A549 (cell line): ENCODE measurements around the gene HLA-A.

Experiments used
- CHD2 ChIP-seq: fragments of 150-350 bp; IDR thresholded peaks from 2 replicates; pipeline ENCODE4 v1.6.1; 2014; ENCODE audit warnings: low read length; ENCODE audit not compliant: partially characterized antibody
- HOXB5 ChIP-seq: fragments of 250-450 bp; sonication (Bioruptor Pico); IDR thresholded peaks from 2 replicates; pipeline ENCODE4 v1.5.0; 2020; ENCODE audit warnings: mild to moderate bottlenecking, moderate library complexity
- MYC ChIP-seq: IDR thresholded peaks from 2 replicates; pipeline ENCODE4 v1.6.1; 2012; ENCODE audit warnings: mild to moderate bottlenecking, inconsistent platforms, low read length, improper control_type of control experiment, borderline replicate concordance
- TF ChIP-seq, protein P1 (sequence below): fragments of >200 bp; sonication (Bioruptor Twin); formaldehyde crosslinking; IDR thresholded peaks from 3 replicates; pipeline ENCODE4 v1.5.1; 2016
- TF ChIP-seq, protein P2 (sequence below): fragments of 200-600 bp; sonication (generic); IDR thresholded peaks from 2 replicates; pipeline ENCODE4 v1.6.1; 2016; ENCODE audit warnings: antibody characterized with exemption, mild to moderate bottlenecking, moderate library complexity
- TF ChIP-seq, protein P3 (sequence below): fragments of 450-650 bp; IDR thresholded peaks from 2 replicates; pipeline ENCODE4 v1.6.1; 2014; ENCODE audit warnings: antibody characterized with exemption

DNA sequence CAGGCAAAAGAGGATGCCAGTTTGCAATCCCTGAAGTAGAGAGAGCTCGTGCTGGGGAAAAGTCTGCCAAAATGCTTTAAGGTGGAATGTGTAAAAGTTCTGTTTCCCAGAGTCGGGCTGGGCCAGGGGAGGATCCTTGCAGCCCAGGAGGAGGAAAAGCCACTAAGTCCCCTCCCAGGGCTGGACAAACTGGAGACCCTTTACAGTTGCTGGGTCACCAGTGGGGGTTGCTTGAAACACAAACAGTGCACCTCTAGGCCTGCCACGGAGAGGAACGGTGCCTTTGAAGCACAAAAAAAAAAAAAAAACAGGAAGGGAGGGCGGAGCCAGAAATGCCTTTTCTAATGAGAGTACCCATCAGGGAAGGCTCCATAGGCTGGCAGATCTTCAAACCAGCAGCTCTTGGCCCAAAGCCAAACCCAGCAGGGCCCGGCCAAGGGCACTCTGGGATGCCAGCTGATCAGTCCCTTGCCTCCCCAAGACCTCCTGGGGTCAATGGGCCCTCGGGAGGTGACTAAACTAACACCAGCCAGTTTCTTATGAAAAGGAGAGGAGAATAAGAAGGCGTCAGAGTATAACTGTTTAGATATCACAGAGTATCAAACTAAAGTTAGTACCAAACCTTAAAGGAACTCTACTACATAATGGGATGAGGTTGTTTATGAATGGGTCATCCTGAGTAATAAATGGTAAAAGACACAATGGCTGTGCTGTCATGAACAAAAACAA lies 23.7 kb downstream of the HLA-A start:
- TF ChIP-seq, protein P1, sequence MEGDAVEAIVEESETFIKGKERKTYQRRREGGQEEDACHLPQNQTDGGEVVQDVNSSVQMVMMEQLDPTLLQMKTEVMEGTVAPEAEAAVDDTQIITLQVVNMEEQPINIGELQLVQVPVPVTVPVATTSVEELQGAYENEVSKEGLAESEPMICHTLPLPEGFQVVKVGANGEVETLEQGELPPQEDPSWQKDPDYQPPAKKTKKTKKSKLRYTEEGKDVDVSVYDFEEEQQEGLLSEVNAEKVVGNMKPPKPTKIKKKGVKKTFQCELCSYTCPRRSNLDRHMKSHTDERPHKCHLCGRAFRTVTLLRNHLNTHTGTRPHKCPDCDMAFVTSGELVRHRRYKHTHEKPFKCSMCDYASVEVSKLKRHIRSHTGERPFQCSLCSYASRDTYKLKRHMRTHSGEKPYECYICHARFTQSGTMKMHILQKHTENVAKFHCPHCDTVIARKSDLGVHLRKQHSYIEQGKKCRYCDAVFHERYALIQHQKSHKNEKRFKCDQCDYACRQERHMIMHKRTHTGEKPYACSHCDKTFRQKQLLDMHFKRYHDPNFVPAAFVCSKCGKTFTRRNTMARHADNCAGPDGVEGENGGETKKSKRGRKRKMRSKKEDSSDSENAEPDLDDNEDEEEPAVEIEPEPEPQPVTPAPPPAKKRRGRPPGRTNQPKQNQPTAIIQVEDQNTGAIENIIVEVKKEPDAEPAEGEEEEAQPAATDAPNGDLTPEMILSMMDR, result no peak
- no peak for TF ChIP-seq CHD2
- TF ChIP-seq HOXB5 (CRISPR knock-in tag), result no peak
- no peak for TF ChIP-seq MYC
- TF ChIP-seq, protein P2, sequence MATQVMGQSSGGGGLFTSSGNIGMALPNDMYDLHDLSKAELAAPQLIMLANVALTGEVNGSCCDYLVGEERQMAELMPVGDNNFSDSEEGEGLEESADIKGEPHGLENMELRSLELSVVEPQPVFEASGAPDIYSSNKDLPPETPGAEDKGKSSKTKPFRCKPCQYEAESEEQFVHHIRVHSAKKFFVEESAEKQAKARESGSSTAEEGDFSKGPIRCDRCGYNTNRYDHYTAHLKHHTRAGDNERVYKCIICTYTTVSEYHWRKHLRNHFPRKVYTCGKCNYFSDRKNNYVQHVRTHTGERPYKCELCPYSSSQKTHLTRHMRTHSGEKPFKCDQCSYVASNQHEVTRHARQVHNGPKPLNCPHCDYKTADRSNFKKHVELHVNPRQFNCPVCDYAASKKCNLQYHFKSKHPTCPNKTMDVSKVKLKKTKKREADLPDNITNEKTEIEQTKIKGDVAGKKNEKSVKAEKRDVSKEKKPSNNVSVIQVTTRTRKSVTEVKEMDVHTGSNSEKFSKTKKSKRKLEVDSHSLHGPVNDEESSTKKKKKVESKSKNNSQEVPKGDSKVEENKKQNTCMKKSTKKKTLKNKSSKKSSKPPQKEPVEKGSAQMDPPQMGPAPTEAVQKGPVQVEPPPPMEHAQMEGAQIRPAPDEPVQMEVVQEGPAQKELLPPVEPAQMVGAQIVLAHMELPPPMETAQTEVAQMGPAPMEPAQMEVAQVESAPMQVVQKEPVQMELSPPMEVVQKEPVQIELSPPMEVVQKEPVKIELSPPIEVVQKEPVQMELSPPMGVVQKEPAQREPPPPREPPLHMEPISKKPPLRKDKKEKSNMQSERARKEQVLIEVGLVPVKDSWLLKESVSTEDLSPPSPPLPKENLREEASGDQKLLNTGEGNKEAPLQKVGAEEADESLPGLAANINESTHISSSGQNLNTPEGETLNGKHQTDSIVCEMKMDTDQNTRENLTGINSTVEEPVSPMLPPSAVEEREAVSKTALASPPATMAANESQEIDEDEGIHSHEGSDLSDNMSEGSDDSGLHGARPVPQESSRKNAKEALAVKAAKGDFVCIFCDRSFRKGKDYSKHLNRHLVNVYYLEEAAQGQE, result no peak
- TF ChIP-seq, protein P3, sequence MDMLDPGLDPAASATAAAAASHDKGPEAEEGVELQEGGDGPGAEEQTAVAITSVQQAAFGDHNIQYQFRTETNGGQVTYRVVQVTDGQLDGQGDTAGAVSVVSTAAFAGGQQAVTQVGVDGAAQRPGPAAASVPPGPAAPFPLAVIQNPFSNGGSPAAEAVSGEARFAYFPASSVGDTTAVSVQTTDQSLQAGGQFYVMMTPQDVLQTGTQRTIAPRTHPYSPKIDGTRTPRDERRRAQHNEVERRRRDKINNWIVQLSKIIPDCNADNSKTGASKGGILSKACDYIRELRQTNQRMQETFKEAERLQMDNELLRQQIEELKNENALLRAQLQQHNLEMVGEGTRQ, result no peak
